HG03045 (cell line): Measurements from ENCODE around the gene NMUR2.
A peak's percentile ranks its signal among the peaks of the same experiment; 100 is the strongest.

Experiments
- ATAC-seq: cut with Tn5 transposase; IDR thresholded peaks from one replicate; pipeline ENCODE4 v1.9.1; 2021; ENCODE audit warnings: mild to moderate bottlenecking, moderate library complexity; ENCODE audit not compliant: unreplicated experiment

The NMUR2 gene

GRCh38 chr5:152405145-152405544, at the start of gene NMUR2:
Gene NMUR2, minus strand, starts transcription at chr5:152405279. Its CDS starts 166 bp downstream, at chr5:152405113.
- ATAC-seq = no peak

- no peak for ATAC-seq
Measured at GRCh38 chr5:152443935-152444334, 38.9 kb upstream of the NMUR2 start.

- ATAC-seq = no peak
Measured at GRCh38 chr5:152439791-152440190, 34.7 kb upstream of the NMUR2 start.

- ATAC-seq = no peak
Measured at GRCh38 chr5:152437866-152438265, 32.8 kb upstream of the NMUR2 start.

GRCh38 chr5:152427721-152428120, 22.6 kb upstream of the NMUR2 start:
- no peak for ATAC-seq

GRCh38 chr5:152425083-152425482, 20.0 kb upstream of the NMUR2 start:
- ATAC-seq = no peak

- no peak for ATAC-seq
Measured at GRCh38 chr5:152424501-152424900, 19.4 kb upstream of the NMUR2 start.

- ATAC-seq = no peak
Measured at GRCh38 chr5:152422081-152422480, 17.0 kb upstream of the NMUR2 start.

- ATAC-seq = no peak
Measured at GRCh38 chr5:152412129-152412528, 7.0 kb upstream of the NMUR2 start.

GRCh38 chr5:152406082-152406481, 1.0 kb upstream of the NMUR2 start:
- no peak for ATAC-seq

- no peak for ATAC-seq
Measured at GRCh38 chr5:152404494-152404893, 585 bp downstream of the NMUR2 start.

GRCh38 chr5:152403046-152403445, 2.0 kb downstream of the NMUR2 start:
- ATAC-seq = no peak

- ATAC-seq = no peak
Measured at GRCh38 chr5:152400846-152401245, 4.2 kb downstream of the NMUR2 start.

- peak; percentile 76 for ATAC-seq
Measured at GRCh38 chr5:152397581-152397980, 7.5 kb downstream of the NMUR2 start.

- ATAC-seq = no peak
Measured at GRCh38 chr5:152393441-152393840, 11.6 kb downstream of the NMUR2 start.

GRCh38 chr5:152389208-152389849, 15.8 kb downstream of the NMUR2 start:
- ATAC-seq = no peak

GRCh38 chr5:152388610-152389009, 16.5 kb downstream of the NMUR2 start:
- no peak for ATAC-seq

- no peak for ATAC-seq
Measured at GRCh38 chr5:152380415-152381123, 24.5 kb downstream of the NMUR2 start.

- ATAC-seq = no peak
Measured at GRCh38 chr5:152379331-152379730, 25.7 kb downstream of the NMUR2 start.

- ATAC-seq = no peak
Measured at GRCh38 chr5:152378730-152379129, 26.3 kb downstream of the NMUR2 start.

GRCh38 chr5:152376886-152377285, 28.2 kb downstream of the NMUR2 start:
- no peak for ATAC-seq

- no peak for ATAC-seq
Measured at GRCh38 chr5:152374711-152375275, 30.3 kb downstream of the NMUR2 start.
